K562 (cell line): Measurements from ENCODE around the gene SEC24A. TPM values are rescaled to one million over a fixed set of nuclear protein-coding genes. Genes with fewer than 3 reads are reported as not detected.

Source experiments
- ATAC-seq: fragments of 200-7000 bp; cut with Tn5 transposase; 3 replicates; pipeline ENCODE4 v1.9.1; 2020; ENCODE audit warnings: moderate library complexity
- BruUV-seq: library from RNA; stranded (reverse); fragments of 400-500 nt; replicated peaks from 2 replicates; lab custom pipeline; 2021; lab: Mats Ljungman, UMichigan
- CTCF ChIA-PET: fragments of 300-600 bp; formaldehyde crosslinking; extraction: SDS; loops from one replicate; lab custom pipeline; 2021; ENCODE audit warnings: low intra/inter-chr PET ratio; lab: Yijun Ruan, JAX
- POLR2A ChIA-PET: fragments of 300-600, 350-650 bp; sonication (Branson Sonifier 250); formaldehyde crosslinking; extraction: SDS; loops from one replicate; lab custom pipeline; 2021; ENCODE audit warnings: antibody characterized with exemption, inconsistent platforms; lab: Yijun Ruan, JAX
- DNase-seq, 4 experiments: peaks; one replicate each; pipeline versions ENCODE4 v3.0.0 to v3.0.0-alpha.2; 2011 to 2018; ENCODE audit warnings: low spot score in 3 of 4, mixed read lengths in 3 of 4; ENCODE audit errors: extremely low read depth in 1 of 4
- FAIRE-seq: peaks from 2 replicates; lab custom pipeline; 2011; peaks lifted over from hg19 to GRCh38; lab: Jason Lieb, UNC
- H2AFZ ChIP-seq: 2 replicates; pipeline ENCODE4 v1.6.0; 2011; ENCODE audit warnings: low read depth, low read length, control low read depth, inconsistent platforms
- H3K27ac ChIP-seq: fragments of 200-600 bp; 3 replicates; pipeline ENCODE4 v1.8.0; 2011; ENCODE audit warnings: low read depth, mild to moderate bottlenecking, control low read depth, inconsistent platforms, low read length, moderate library complexity, mixed read lengths; ENCODE audit errors: extremely low read depth
- H3K27me3 ChIP-seq, 2 experiments: fragments of 300-600 bp in 1 of 2; 2 replicates in 1 of 2; 3 replicates in 1 of 2; pipeline versions ENCODE4 v1.6.0 to v1.8.0; 2011; ENCODE audit warnings: inconsistent platforms in 2 of 2, low read length in 2 of 2, mild to moderate bottlenecking in 1 of 2, mixed read lengths in 1 of 2, moderate library complexity in 1 of 2; ENCODE audit not compliant: control insufficient read depth in 2 of 2, insufficient read depth in 2 of 2
- H3K36me3 ChIP-seq: fragments of 300-600 bp; 3 replicates; pipeline ENCODE4 v1.8.0; 2011; ENCODE audit warnings: mild to moderate bottlenecking, low read length, inconsistent platforms; ENCODE audit not compliant: control insufficient read depth, insufficient read depth
- H3K4me1 ChIP-seq, 2 experiments: fragments of 200-600 bp in 1 of 2; replicated peaks in 1 of 2; 2 replicates in 1 of 2; 3 replicates in 1 of 2; pipeline versions ENCODE4 v1.5.1 to v1.8.0; 2011; ENCODE audit warnings: inconsistent platforms in 2 of 2, low read length in 2 of 2, mild to moderate bottlenecking in 1 of 2, mixed read lengths in 1 of 2, moderate library complexity in 1 of 2; ENCODE audit not compliant: control insufficient read depth in 2 of 2, insufficient read depth in 2 of 2
- H3K4me2 ChIP-seq: 2 replicates; pipeline ENCODE4 v1.6.1; 2011; ENCODE audit warnings: low read length, control low read depth, inconsistent platforms, mixed read lengths; ENCODE audit not compliant: insufficient read depth
- H3K4me3 ChIP-seq: fragments of 200-600 bp; sonication (generic), shearing (Covaris generic); 2 replicates; pipeline ENCODE4 v1.5.1; 2016; ENCODE audit warnings: control low read depth, inconsistent platforms
- H3K79me2 ChIP-seq: fragments of 200-600 bp; 3 replicates; pipeline ENCODE4 v1.8.0; 2011; ENCODE audit warnings: low read length, inconsistent platforms; ENCODE audit not compliant: control insufficient read depth, insufficient read depth
- H3K9ac ChIP-seq, 2 experiments: 2 replicates each; pipeline versions ENCODE4 v1.6.0 to v1.6.1; 2011; ENCODE audit warnings: low read depth in 2 of 2, low read length in 2 of 2, control low read depth in 1 of 2, inconsistent platforms in 1 of 2, mild to moderate bottlenecking in 1 of 2, mixed read lengths in 1 of 2; ENCODE audit not compliant: insufficient read depth in 1 of 2
- H3K9me1 ChIP-seq: one replicate; pipeline ENCODE4 v1.6.0; 2011; ENCODE audit warnings: inconsistent platforms, mild to moderate bottlenecking, low read length, moderate library complexity; ENCODE audit not compliant: control insufficient read depth, insufficient read depth
- H3K9me3 ChIP-seq: replicated peaks from 2 replicates; pipeline ENCODE4 v1.5.1; 2011; ENCODE audit warnings: low read depth, low read length, inconsistent platforms; ENCODE audit not compliant: control insufficient read depth, insufficient read depth
- H4K20me1 ChIP-seq: replicated peaks from 2 replicates; pipeline ENCODE4 v1.6.1; 2011; ENCODE audit warnings: low read length, inconsistent platforms, mixed read lengths; ENCODE audit not compliant: control insufficient read depth, insufficient read depth
- ATF7 ChIP-seq: fragments of 450-650 bp; IDR thresholded peaks from 2 replicates; pipeline ENCODE4 v1.7.1; 2014; ENCODE audit warnings: mild to moderate bottlenecking, moderate library complexity
- BACH1 ChIP-seq: fragments of 200-800 bp; sonication (Bioruptor generic); IDR thresholded peaks from 2 replicates; pipeline ENCODE4 v1.6.1; 2016; ENCODE audit warnings: missing genetic modification characterization, missing compliant biosample characterization
- CBFB ChIP-seq: sonication (generic); formaldehyde crosslinking; IDR thresholded peaks from 2 replicates; pipeline ENCODE4 v1.4.0; 2020; ENCODE audit warnings: mild to moderate bottlenecking, missing genetic modification reagents
- CBX3 ChIP-seq, 2 experiments: IDR thresholded peaks; 1 replicate in 1 of 2; 2 replicates in 1 of 2; pipeline ENCODE4 v1.6.1; 2012; ENCODE audit warnings: inconsistent platforms in 2 of 2, low read length in 2 of 2, borderline replicate concordance in 1 of 2, control low read depth in 1 of 2
- CCNT2 ChIP-seq: IDR thresholded peaks from 2 replicates; pipeline ENCODE4 v1.6.1; 2011; ENCODE audit warnings: borderline replicate concordance, low read depth, mild to moderate bottlenecking, moderate library complexity, mixed read lengths, low read length; ENCODE audit not compliant: insufficient read length; ENCODE audit errors: extremely low read depth
- HDAC8 ChIP-seq: fragments of 450-650 bp; IDR thresholded peaks from 2 replicates; pipeline ENCODE4 v1.6.1; 2016; ENCODE audit warnings: mild to moderate bottlenecking, missing genetic modification characterization, moderate library complexity, missing compliant biosample characterization
- MECOM ChIP-seq: fragments of 250-450 bp; sonication (Bioruptor Pico); IDR thresholded peaks from 2 replicates; pipeline ENCODE4 v1.8.0; 2022; ENCODE audit warnings: inconsistent platforms
- NBN ChIP-seq: fragments of 450-650 bp; IDR thresholded peaks from 2 replicates; pipeline ENCODE4 v1.6.1; 2016; ENCODE audit warnings: low read depth, mild to moderate bottlenecking
- RBM14 ChIP-seq: fragments of 200-400 bp; formaldehyde crosslinking; IDR thresholded peaks from 2 replicates; pipeline ENCODE4 v1.6.1; 2018; ENCODE audit warnings: low read depth, mild to moderate bottlenecking, low read length, moderate library complexity, borderline replicate concordance; ENCODE audit not compliant: insufficient read depth
- ZNF140 ChIP-seq: fragments of 250-450 bp; sonication (Bioruptor Pico); IDR thresholded peaks from 2 replicates; pipeline ENCODE4 v1.8.0; 2021; ENCODE audit warnings: moderate library complexity, mild to moderate bottlenecking, inconsistent platforms
- ZNF146 ChIP-seq: IDR thresholded peaks from one replicate; pipeline ENCODE4 v1.6.1; 2018; ENCODE audit warnings: missing compliant biosample characterization; ENCODE audit not compliant: unreplicated experiment
- ZNF778 ChIP-seq: fragments of 450-650 bp; formaldehyde crosslinking; IDR thresholded peaks from 2 replicates; pipeline ENCODE4 v1.4.0; 2020; ENCODE audit warnings: mild to moderate bottlenecking, moderate library complexity
- WGBS: fragments of 100-300 bp; shearing (Covaris generic); methylation state at CpG from one replicate; pipeline ENCODE4 v1.1.6; 2016; ENCODE audit warnings: low coverage, mixed read lengths; ENCODE audit not compliant: insufficient coverage; ENCODE audit errors: missing lambda C conversion rate; 5-methylcytosine and 5-hydroxymethylcytosine counted together
- in situ Hi-C: fragments of 300-500 bp; cut with MboI; formaldehyde crosslinking; loops from 4 replicates; pipeline ENCODE4 v1.15.0; 2018; ENCODE audit warnings: inconsistent platforms, mixed read lengths
- intact Hi-C: fragments of 100-400 bp; cut with micrococcal nuclease; formaldehyde crosslinking; loops from 2 replicates; pipeline ENCODE4 v1.14.2; 2022
- polyA plus RNA-seq, 8 experiments: library from polyadenylated mRNA; depleted of rRNA in 4 of 8; stranded (reverse) in 5 of 8; unstranded in 3 of 8; fragments of >200 nt; fragmentation: Nextera tagmentation in 2 of 8; fragmentation: Illumina TruSeq in 1 of 8; extraction: Ambion mirVana in 2 of 8; extraction: Trizol in 1 of 8; gene quantifications; 2 replicates each; pipeline versions ENCODE4 v1.2.1 to v1.2.3, GENCODE V29; 2011 to 2014; ENCODE audit warnings: inconsistent platforms in 1 of 8, missing spikeins in 1 of 8
- total RNA-seq, 7 experiments: library from RNA; depleted of rRNA in 6 of 7; stranded (reverse); fragments of >200 nt in 6 of 7; fragmentation: Illumina TruSeq in 2 of 7; extraction: Trizol in 2 of 7; gene quantifications; 2 replicates each; pipeline versions ENCODE4 v1.2.1 to v1.2.3, GENCODE V29; 2011 to 2021; ENCODE audit warnings: low replicate concordance in 1 of 7
- TF ChIP-seq, protein P1 (sequence below), 2 experiments: fragments of 450-650 bp in 1 of 2; sonication (generic) in 1 of 2; formaldehyde crosslinking in 1 of 2; IDR thresholded peaks in 1 of 2; conservative IDR thresholded peaks in 1 of 2; 2 replicates each; pipeline versions ENCODE4 v1.6.1 to v1.8.1; 2016 to 2023; ENCODE audit warnings: mild to moderate bottlenecking in 2 of 2, moderate library complexity in 2 of 2, inconsistent platforms in 1 of 2, missing genetic modification reagents in 1 of 2
- TF ChIP-seq, protein P2 (sequence below): fragments of 450-650 bp; formaldehyde crosslinking; IDR thresholded peaks from 2 replicates; pipeline ENCODE4 v1.4.0; 2022; ENCODE audit warnings: mild to moderate bottlenecking, moderate library complexity

Gene SEC24A
- total and polyA plus RNA-seq, 9 of the 15 experiments (the other 6 are each of a cell fraction or from before 2014, with no cell fraction given), result 7.9 to 36.5 (median 17.5) TPM

GRCh38 chr5:134647750-134648424 is 698 bp upstream of the SEC24A start (continued):
- TF ChIP-seq BACH1 (tag), result peak; percentile 71; the same call in 1 of the 2 replicates

GRCh38 chr5:134649163-134649835 is 714 bp downstream of the SEC24A start:
- Histone ChIP-seq H3K27ac (peak overlapping the region; percentile 97), H4K20me1 (no peaks in the 10 kb centered on the region), H3K4me3 (peak overlapping the region; percentile 95), H2AFZ (peak overlapping the region; percentile 94), H3K4me2 (peak overlapping the region; percentile 97), H3K9me1 (no peaks in the 10 kb centered on the region), H3K36me3 (no peaks in the 10 kb centered on the region), H3K27me3 (no peaks in the 10 kb centered on the region), H3K9ac (peak overlapping the region; percentile 98 to 100), H3K4me1 (peaks cover 0 to 15% of the 10 kb centered on the region in 2 experiments; a peak in 1 of 5 replicates), H3K9me3 (no peaks in the 10 kb centered on the region), H3K79me2 (peaks cover 69% of the 10 kb centered on the region)
- in situ Hi-C loops (loop anchor here (10.0 kb wide), 1 partner anchor 1734 kb away; no protein-coding TSS in a partner anchor), intact Hi-C loops (loop anchor here (2.0 kb wide), 1 partner anchor 472 kb away; the partner anchor contains the start of gene SKP1)
- ChIA-PET CTCF (no interaction called here), POLR2A (interaction anchor here (0.6 to 1.7 kb wide), 7 partner anchors 12 to 449 kb away, joined by 3 to 6 read pairs (median 4); partner anchors contain the start of gene SAR1B)
- peak; percentile 79 for ATAC-seq
- WGBS, result under 1% methylated on average over 18 of the region's 18 CpGs
- TSS peak; percentile 73 for BruUV-seq
- peak; percentile 18 to 55 (median 51) for DNase-seq
- FAIRE-seq, result peak; percentile 42
- TF ChIP-seq MECOM (CRISPR knock-in tag) (no peak), CBX3 (IDR thresholded peaks at IDR 0.05; ENCODE audit: borderline replicate concordance in 1 of 2, low read length in 2 of 2) (0 out of 3 replicates have a peak, but pooled peaks of 1 of the 2 experiments have one; percentile 2), NBN (no peak), HDAC8 (tag) (no peak), ZNF140 (no peak), CBFB (0 out of 2 replicates have a peak, but pooled peaks have one; percentile 64), CCNT2 (no peak), ATF7 (no peak), RBM14 (0 out of 2 replicates have a peak, but pooled peaks have one; percentile 28), ZNF146 (CRISPR knock-in tag) (no peak), ZNF778 (no peak)
- TF ChIP-seq, protein P1, sequence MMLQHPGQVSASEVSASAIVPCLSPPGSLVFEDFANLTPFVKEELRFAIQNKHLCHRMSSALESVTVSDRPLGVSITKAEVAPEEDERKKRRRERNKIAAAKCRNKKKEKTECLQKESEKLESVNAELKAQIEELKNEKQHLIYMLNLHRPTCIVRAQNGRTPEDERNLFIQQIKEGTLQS (IDR thresholded peaks at IDR 0.05), result no peak
- TF ChIP-seq, protein P1 (CRISPR knock-in tag; conservative IDR thresholded peaks at IDR 0.05), result no peak
- TF ChIP-seq, protein P2, sequence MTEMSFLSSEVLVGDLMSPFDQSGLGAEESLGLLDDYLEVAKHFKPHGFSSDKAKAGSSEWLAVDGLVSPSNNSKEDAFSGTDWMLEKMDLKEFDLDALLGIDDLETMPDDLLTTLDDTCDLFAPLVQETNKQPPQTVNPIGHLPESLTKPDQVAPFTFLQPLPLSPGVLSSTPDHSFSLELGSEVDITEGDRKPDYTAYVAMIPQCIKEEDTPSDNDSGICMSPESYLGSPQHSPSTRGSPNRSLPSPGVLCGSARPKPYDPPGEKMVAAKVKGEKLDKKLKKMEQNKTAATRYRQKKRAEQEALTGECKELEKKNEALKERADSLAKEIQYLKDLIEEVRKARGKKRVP, result 0 out of 2 replicates have a peak, but pooled peaks have one; percentile 11
